Brain microvascular endothelial cell (primary cell): ENCODE results near the gene KLHDC2.
A peak's percentile ranks its signal among the peaks of the same experiment; 100 is the strongest.
"Not testable (repeated sequence)": the region's sequence is repeated elsewhere in the genome, so short reads cannot be mapped to it uniquely, and the experiment has no call there.

Experiments
- DNase-seq: peaks from one replicate; pipeline ENCODE4 v3.0.0-alpha.2; 2020
- H3K27ac ChIP-seq: fragments of 250-450 bp; sonication (Bioruptor Pico); 2 replicates; pipeline ENCODE4 v1.5.1; 2020; ENCODE audit warnings: mild to moderate bottlenecking, moderate library complexity
- H3K27me3 ChIP-seq: fragments of 250-450 bp; sonication (Bioruptor Pico); replicated peaks from 2 replicates; pipeline ENCODE4 v1.5.1; 2020; ENCODE audit warnings: mild to moderate bottlenecking
- H3K36me3 ChIP-seq: fragments of 250-450 bp; sonication (Bioruptor Pico); replicated peaks from 2 replicates; pipeline ENCODE4 v1.5.1; 2020; ENCODE audit warnings: mild to moderate bottlenecking
- H3K4me3 ChIP-seq: 2 replicates; pipeline ENCODE4 v1.5.1; 2011; ENCODE audit warnings: low read depth, mild to moderate bottlenecking, control low read depth, low read length, moderate library complexity
- in situ Hi-C: cut with HindIII; loops from 2 replicates; pipeline ENCODE4 v1.10.0; 2017; ENCODE audit warnings: low sequenced_read_pairs, low pct_ligation_motif_present
- TF ChIP-seq, protein P1 (sequence below): IDR thresholded peaks from 2 replicates; pipeline ENCODE4 v1.5.1; 2011; ENCODE audit warnings: low read depth, mild to moderate bottlenecking, moderate library complexity, low read length, control low read depth, inconsistent platforms; ENCODE audit errors: missing control alignments

KLHDC2 gene

DNA sequence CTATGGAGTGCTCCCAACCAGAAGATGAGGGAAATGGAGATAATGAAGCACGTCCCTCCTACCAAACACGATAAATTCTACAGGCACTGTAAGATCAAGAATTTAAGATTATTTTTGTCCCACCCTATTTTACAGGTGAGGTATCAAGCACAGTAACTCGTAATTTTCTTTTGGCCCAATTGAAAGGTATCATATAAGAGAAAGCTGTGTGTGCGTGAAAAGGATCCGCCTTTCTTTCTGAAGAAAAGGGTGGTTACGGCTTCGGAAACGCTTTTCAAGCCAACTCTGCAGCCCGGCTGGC, 733 bp upstream of the KLHDC2 start:
- in situ Hi-C loops: no loop called here

DNA sequence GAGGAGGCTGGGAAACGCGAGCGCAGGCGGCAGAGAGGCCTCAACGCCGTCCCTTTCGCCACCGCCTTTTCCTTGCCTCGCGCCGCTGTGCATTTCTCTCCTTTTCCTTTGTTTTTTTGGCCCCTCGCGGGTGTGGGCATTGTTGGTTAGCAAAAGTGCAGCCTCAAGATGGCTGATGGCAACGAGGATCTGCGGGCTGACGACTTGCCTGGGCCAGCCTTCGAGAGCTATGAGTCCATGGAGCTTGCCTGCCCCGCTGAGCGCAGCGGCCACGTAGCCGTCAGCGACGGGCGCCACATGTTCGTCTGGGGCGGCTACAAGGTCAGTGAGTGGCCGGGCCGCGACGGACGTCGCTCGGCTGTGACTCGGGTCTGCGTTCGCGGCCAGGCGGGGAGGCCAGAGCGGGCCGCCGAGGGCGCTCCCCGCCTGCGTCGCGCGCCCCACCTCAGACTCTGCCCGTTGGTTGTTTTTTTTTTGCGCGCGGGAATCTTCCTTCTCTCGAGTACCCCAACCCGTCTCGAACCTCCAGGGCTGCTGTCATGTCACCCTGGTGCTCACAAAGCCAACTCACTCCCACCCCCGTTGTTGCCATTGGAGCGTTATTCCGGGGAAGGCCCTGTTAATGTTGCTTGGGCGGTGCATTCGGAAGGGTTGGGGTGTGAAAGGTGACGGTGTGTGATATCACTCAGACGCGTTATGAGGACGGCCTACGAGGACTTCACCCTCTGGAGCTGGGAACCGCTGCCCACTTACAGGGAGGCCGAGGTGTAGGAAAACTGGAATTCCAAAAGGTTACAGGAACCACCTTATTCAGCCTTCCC, 558 bp downstream of the KLHDC2 start:
- in situ Hi-C loops: no loop called here
- Histone ChIP-seq H3K27ac (peak overlapping the region; percentile 95), H3K27me3 (no peaks in the 10 kb centered on the region), H3K4me3 (peak overlapping the region; percentile 96), H3K36me3 (peaks cover 4% of the 10 kb centered on the region)
- peak; percentile 39 for DNase-seq
- TF ChIP-seq, protein P1, sequence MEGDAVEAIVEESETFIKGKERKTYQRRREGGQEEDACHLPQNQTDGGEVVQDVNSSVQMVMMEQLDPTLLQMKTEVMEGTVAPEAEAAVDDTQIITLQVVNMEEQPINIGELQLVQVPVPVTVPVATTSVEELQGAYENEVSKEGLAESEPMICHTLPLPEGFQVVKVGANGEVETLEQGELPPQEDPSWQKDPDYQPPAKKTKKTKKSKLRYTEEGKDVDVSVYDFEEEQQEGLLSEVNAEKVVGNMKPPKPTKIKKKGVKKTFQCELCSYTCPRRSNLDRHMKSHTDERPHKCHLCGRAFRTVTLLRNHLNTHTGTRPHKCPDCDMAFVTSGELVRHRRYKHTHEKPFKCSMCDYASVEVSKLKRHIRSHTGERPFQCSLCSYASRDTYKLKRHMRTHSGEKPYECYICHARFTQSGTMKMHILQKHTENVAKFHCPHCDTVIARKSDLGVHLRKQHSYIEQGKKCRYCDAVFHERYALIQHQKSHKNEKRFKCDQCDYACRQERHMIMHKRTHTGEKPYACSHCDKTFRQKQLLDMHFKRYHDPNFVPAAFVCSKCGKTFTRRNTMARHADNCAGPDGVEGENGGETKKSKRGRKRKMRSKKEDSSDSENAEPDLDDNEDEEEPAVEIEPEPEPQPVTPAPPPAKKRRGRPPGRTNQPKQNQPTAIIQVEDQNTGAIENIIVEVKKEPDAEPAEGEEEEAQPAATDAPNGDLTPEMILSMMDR: no peak

More for the DNA sequence above, 733 bp upstream of the KLHDC2 start:
- Histone ChIP-seq H3K27me3 (no peaks in the 10 kb centered on the region), H3K27ac (peak overlapping the region; percentile 95), H3K4me3 (peak overlapping the region; percentile 96), H3K36me3 (no peaks in the 10 kb centered on the region)
- TF ChIP-seq, protein P1: no peak
- no peak for DNase-seq

DNA sequence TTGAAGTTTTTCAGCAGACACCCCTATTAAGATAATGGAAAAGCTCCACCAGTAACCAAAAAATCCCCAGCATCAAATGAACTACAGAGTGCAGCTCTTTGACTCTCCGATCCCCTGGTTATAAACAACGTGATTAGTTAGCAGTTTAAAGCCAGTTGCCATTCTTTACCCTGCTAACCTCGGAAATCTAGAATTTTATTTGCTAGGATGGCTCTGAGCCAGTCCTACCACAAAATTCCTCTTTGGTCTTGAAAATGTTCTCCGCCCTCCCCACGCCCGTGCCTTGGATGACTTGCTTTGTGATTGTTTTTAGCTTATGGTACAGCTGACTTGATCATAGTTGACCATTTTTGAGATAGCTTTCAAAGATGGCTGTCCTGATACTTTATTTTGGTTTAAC, 1.2 kb downstream of the KLHDC2 start:
- H3K36me3 ChIP-seq: peaks cover 4% of the 10 kb centered on the region
- peak overlapping the region; percentile 96 for H3K4me3 ChIP-seq

DNA sequence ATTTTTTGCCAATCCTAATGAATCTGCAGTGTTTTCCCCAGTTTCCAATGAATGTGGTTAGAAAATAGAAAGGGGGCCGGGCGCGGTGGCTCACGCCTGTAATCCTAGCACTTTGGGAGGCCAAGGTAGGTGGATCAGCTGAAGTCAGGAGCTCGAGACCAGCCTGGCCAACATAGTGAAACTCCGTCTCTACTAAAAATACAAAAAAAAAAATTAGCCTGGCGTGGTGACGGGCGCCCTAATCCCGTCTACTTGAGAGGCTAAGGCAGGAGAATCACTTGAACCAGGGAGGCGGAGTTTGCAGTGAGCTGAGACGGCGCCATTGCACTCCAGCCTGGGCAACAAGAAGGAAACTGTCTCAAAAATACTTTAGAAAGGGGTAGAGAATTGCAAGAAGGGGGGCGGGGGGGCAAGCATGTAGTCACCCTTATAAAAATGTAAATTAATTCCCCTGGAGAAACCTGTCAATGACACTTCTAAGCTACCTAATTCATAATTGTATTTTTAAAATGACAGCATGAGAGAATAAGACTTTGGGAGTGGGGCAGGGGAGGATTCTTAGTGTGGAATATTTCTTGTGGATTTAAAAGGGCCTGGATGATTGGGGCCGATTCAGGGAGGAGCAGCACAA, 1.7 kb downstream of the KLHDC2 start:
- H3K36me3 ChIP-seq: peaks cover 8% of the 10 kb centered on the region
- peak overlapping the region; percentile 95 for H3K27ac ChIP-seq
- no peaks in the 10 kb centered on the region for H3K27me3 ChIP-seq
- peak overlapping the region; percentile 96 for H3K4me3 ChIP-seq
- in situ Hi-C loops: no loop called here
- TF ChIP-seq, protein P1: no peak
- no peak for DNase-seq

More for the DNA sequence above, 1.2 kb downstream of the KLHDC2 start:
- DNase-seq: peak; percentile 56
- TF ChIP-seq, protein P1: no peak
- Histone ChIP-seq H3K27me3 (no peaks in the 10 kb centered on the region), H3K27ac (peak overlapping the region; percentile 95)
- in situ Hi-C loops: no loop called here

DNA sequence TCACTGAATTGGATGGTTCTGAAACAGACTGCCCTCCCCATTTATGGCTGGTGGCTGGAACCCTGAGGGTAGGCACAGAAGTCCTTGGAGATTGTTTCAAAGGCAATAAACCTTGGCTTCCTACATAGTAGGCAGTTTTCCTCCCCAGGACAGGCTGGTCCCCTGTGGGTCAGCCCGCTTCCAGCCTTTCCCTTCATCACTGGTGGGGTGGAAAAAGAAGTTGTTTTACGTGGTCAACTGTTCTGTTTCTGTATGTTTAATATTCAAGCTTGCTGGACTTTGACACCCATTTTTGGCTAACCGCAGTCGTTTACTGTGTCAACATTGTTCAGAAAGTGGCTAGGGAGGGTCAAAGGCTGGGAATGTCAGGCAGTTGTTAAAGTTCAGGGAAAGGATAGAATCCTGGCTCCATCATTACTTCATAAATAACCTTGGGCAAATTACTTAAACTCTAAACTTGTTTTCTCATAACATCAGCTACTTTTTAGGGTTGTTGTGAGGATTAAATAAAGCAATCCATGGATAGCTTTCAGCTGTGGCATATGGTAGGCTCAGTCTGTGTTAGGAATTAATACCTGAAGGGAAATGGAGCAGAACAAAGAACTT, 2.4 kb downstream of the KLHDC2 start:
- H3K27ac ChIP-seq: no peak overlapping the region
- H3K36me3 ChIP-seq: peaks cover 14% of the 10 kb centered on the region
- no peaks in the 10 kb centered on the region for H3K27me3 ChIP-seq
- TF ChIP-seq, protein P1: no peak
- peak overlapping the region; percentile 12 for H3K4me3 ChIP-seq
- in situ Hi-C loops: no loop called here
- peak; percentile 60 for DNase-seq

DNA sequence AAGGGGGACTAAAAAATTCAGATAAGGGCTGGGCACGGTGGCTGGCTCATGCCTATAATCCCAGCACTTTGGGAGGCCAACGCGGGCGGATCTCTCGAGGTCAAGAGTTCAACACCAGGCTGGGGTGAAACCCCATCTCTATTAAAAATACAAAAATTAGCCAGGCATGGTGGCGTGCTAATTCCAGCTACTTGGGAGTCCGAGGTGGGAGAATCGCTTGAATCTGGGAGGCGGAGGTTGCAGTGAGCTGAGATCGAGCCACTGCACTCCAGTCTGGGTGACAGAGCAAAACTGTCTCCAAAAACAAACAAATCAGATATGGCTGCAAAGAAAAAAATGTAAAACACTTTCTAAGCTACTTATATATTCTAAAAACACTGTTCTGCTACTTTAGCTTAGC, 3.7 kb downstream of the KLHDC2 start:
- H3K4me3 ChIP-seq, H3K27me3 ChIP-seq, H3K27ac ChIP-seq, in situ Hi-C loops, DNase-seq: not testable (repeated sequence)
- peaks cover 21% of the 10 kb centered on the region for H3K36me3 ChIP-seq
